Adrenal gland (tissue), 12 donors: ENCODE measurements around the gene SLC38A9. TPM values are rescaled to one million over a fixed set of nuclear protein-coding genes. Genes with fewer than 3 reads are reported as not detected.

Experiments used
- DNase-seq, 7 donors: peaks; one replicate each; pipeline ENCODE4 v3.0.0-alpha.2; 2019 to 2020
- H3K27ac ChIP-seq, 5 donors: fragments of 200-600 bp; sonication (generic) in 4 of 5; 1 replicate in 3 of 5; 2 replicates in 2 of 5; pipeline versions ENCODE4 v1.5.1 to v1.8.0; 2016 to 2020; ENCODE audit warnings: mild to moderate bottlenecking in 1 of 5
- H3K27me3 ChIP-seq: fragments of 200-600 bp; 2 replicates; pipeline ENCODE4 v1.8.0; 2021
- H3K36me3 ChIP-seq, 2 donors: fragments of 200-600 bp; replicated peaks in 1 of 2; 1 replicate in 1 of 2; 2 replicates in 1 of 2; pipeline versions ENCODE4 v1.5.1 to v1.8.0; 2018 to 2022
- H3K4me1 ChIP-seq, 2 donors: fragments of 200-600 bp; replicated peaks in 1 of 2; 1 replicate in 1 of 2; 2 replicates in 1 of 2; pipeline versions ENCODE4 v1.5.1 to v1.8.0; 2018 to 2021
- H3K4me3 ChIP-seq, 4 donors: fragments of 200-600 bp; sonication (generic) in 3 of 4; one replicate each; pipeline ENCODE4 v1.5.1; 2016 to 2018
- H3K9me3 ChIP-seq, 3 donors: fragments of 200-600 bp; sonication (generic) in 1 of 3; replicated peaks in 1 of 3; 1 replicate in 2 of 3; 2 replicates in 1 of 3; pipeline versions ENCODE4 v1.5.1 to v1.8.0; 2016 to 2021
- CTCF ChIP-seq, 6 experiments: fragments of 450-650 bp in 4 of 6; fragments of 200-600 bp in 2 of 6; sonication (generic) in 1 of 6; IDR thresholded peaks; 1 replicate in 5 of 6; 2 replicates in 1 of 6; pipeline versions ENCODE4 v1.5.1 to v1.8.0; 2016 to 2021; ENCODE audit warnings: antibody characterized with exemption in 6 of 6, mild to moderate bottlenecking in 2 of 6, moderate library complexity in 1 of 6
- POLR2A ChIP-seq, 2 donors: fragments of 450-650 bp; IDR thresholded peaks; one replicate each; pipeline ENCODE4 v1.6.1; 2017; ENCODE audit warnings: antibody characterized with exemption in 2 of 2, mild to moderate bottlenecking in 2 of 2, moderate library complexity in 1 of 2
- WGBS, 4 donors: extraction: QIAGEN DNeasy Blood & Tissue Kit in 2 of 4; methylation state at CpG; one replicate each; pipeline versions ENCODE4 v1.1.5 to v1.1.7; 2013 to 2017; 5-methylcytosine and 5-hydroxymethylcytosine counted together
- intact Hi-C, 2 donors: fragments of 100-400 bp; cut with DNase I; formaldehyde crosslinking; loops; one replicate each; pipeline versions ENCODE4 v1.14.1 to v1.15.0; 2022 to 2023
- polyA plus RNA-seq, 3 donors: library from polyadenylated mRNA; stranded (reverse); fragments of 200-250 nt in 2 of 3; fragments of 350-450 nt in 1 of 3; fragmentation: Illumina TruSeq in 1 of 3; extraction: RNeasy Lipid Tissue Mini Kit (QIAGEN cat#74804) in 1 of 3; gene quantifications; one replicate each; pipeline ENCODE4 v1.2.3, GENCODE V29; 2013 to 2014
- total RNA-seq, 9 donors: library from RNA; depleted of rRNA in 4 of 9; stranded (reverse); fragments of >200 nt in 4 of 9; fragments of 120-200 nt in 1 of 9; fragmentation: NEBNext Ultra II Directional in 1 of 9; extraction: Animal tissue kit (Norgen Biotek cat#: 25700) in 1 of 9; gene quantifications; one replicate each; pipeline versions ENCODE4 v1.1.0 to v1.2.4, GENCODE V29; 2013 to 2023
- donor health status: healthy with polysubstance abuse.
- donor health status: Bipolar disorder and iron deficiency.
- donor health status: DM: yes; HTN: yes; CAD: no.
- donor health status: DM: no; HTN: no; CAD: no.
- donor health status: DM: no; HTN: no; CAD: no.
- donor health status: DM: yes; HTN: yes; CAD: no.

The SLC38A9 gene
- total and polyA plus RNA-seq, 12 donors, result 7.6 to 61.4 (median 13.8) TPM

- Histone ChIP-seq H3K9me3 (no peaks in the 10 kb centered on the region), H3K27ac (peak overlapping the region; percentile 33 to 90 (median 52)), H3K4me1 (peaks cover 22 to 79% of the 10 kb centered on the region in 2 donors), H3K4me3 (no peak overlapping the region), H3K36me3 (no peaks in the 10 kb centered on the region), H3K27me3 (no peaks in the 10 kb centered on the region)
- intact Hi-C loops, result no loop called here
- no peak for TF ChIP-seq CTCF (IDR thresholded peaks at IDR 0.05)
- TF ChIP-seq POLR2A (IDR thresholded peaks at IDR 0.05), result no peak
- no peak for DNase-seq
- 53 to 81% (median 71%) methylated on average over 3 of the region's 3 CpGs for WGBS, 4 donors
Observed at GRCh38 chr5:55600086-55600485, 112.0 kb downstream of the SLC38A9 start.

DNA sequence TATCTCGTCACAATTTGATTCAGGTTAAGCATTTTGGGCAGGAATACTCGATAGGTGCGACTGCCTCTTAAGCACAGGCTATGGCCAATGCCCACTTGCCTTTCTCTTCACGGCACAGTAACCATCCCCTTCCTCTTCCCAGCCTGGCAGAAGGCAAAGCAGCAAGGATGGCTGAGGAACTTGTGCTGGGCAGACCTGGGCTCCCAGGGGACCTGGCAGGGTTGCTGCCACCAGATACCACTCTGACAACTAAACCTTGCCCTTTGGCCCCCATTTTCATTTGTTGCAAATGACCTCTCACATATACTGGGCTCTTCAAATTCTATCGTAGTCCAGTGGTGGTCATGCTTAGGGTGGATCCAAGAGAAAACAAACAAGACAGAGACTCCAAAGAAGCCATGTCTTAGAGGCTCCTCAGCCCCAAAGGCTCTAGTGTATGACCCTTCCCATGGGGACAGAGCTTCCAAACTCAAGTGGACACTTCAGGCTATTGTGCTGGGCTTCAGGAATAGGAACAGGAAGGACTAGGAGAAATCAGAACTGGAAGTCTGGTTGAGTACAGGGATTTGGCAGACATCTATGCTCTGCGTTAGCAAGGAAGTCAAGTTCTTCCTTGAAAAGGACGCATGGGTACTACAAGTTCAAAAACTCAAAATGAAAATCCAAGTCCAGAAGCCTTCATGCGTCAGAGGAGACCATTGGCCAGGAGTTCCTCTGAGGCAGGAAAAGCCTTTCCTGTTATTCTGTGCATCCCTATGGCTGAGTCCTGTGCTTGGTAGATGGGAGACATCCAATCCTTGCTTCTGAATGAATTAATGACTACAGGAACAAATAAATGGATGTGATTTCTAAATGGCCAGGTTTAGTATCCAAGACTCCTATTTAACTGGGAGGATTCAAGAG lies 112.7 kb downstream of the SLC38A9 start:
- Histone ChIP-seq H3K27ac (peak overlapping the region; percentile 37 to 90 (median 56)), H3K9me3 (no peaks in the 10 kb centered on the region), H3K4me3 (no peak overlapping the region), H3K27me3 (no peaks in the 10 kb centered on the region), H3K4me1 (peaks cover 16 to 74% of the 10 kb centered on the region in 2 donors), H3K36me3 (no peaks in the 10 kb centered on the region)
- 82 to 90% (median 86%) methylated on average over 8 of the region's 8 CpGs for WGBS, 4 donors
- TF ChIP-seq POLR2A (IDR thresholded peaks at IDR 0.05), result no peak
- intact Hi-C loops, result no loop called here
- no peak for DNase-seq

DNA sequence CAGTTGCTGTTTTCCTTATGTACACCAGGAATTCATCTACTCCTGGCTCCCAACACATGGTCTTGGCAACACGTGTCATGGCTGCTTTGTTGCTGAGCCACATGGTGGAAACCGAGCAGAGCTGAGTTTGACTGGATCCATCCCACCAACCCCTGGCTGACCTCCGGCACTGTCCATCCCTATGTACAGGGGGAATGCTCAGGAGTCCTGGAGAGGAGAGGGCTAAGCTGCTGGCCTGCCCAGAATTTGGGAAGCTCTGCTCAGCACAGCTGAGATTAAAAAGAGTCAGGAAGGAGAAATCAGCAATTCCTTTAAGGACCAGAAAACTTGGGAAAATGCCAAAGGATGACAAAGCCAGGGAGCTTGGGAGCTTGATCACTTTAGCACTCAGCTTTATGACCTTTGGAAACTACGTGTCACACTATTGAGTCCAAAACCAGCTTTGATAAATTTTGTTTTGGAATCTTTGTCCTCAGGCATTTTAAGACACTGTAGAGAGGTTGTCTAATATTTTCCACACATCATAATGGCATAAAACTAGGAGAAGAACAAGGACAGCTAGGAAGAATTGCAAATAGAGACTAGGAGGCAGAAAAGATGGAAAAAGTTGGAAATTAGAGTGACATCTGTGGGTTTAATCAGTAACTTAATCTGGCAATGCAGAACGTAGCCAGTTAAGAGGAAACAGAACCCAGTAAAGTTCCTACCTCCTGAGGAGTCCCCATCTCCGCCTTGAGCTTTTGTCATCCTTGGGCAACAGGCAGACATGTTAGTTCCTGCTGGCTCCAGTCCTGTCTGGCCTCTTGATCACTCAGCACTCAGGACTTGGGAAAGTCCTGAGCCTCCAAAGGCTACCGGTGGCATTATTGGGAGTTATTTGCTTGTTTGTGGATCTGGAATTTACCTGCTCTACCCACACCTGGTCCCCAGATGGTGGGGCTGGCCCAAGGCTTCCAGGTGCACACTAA lies 114.8 kb downstream of the SLC38A9 start:
- 46 to 50% (median 47%) methylated on average over 7 of the region's 7 CpGs for WGBS, 4 donors

DNA sequence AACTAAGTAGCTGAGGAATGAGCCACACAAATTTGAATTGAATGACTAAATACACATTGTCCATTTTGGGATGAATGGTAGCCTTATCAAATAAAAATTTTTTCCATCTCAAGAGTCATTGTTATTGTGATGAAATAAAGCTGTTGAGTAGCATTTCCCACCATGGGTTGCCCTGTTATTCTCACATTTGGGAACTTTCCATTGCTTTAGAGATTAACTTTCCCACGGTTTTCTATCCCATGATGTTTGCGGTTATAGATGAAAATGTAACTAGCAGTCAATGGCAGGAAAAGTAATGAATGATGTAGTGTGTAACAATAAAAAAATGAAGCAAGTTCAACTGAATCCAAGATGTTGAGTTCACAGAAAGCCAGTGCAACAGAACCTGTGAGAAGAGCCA lies 117.5 kb downstream of the SLC38A9 start:
- intact Hi-C loops, result no loop called here
- DNase-seq, result no peak
- 86 to 95% (median 90%) methylated on average over 2 of the region's 2 CpGs for WGBS, 4 donors
- H3K4me1 ChIP-seq, result peaks cover 0 to 40% of the 10 kb centered on the region in 2 donors
- no peaks in the 10 kb centered on the region for H3K27me3 ChIP-seq
- TF ChIP-seq CTCF (IDR thresholded peaks at IDR 0.05) (no peak), POLR2A (IDR thresholded peaks at IDR 0.05) (no peak)
- no peak overlapping the region for H3K27ac ChIP-seq
- H3K4me3 ChIP-seq, result no peak overlapping the region
- H3K9me3 ChIP-seq, result no peaks in the 10 kb centered on the region
- H3K36me3 ChIP-seq, result no peaks in the 10 kb centered on the region

More for the DNA sequence above, 114.8 kb downstream of the SLC38A9 start:
- TF ChIP-seq CTCF (IDR thresholded peaks at IDR 0.05) (no peak), POLR2A (IDR thresholded peaks at IDR 0.05) (no peak)
- Histone ChIP-seq H3K27ac (peak overlapping the region; percentile 2 to 90 (median 22)), H3K36me3 (no peaks in the 10 kb centered on the region), H3K4me1 (peaks cover 9 to 56% of the 10 kb centered on the region in 2 donors), H3K27me3 (no peaks in the 10 kb centered on the region), H3K4me3 (no peak overlapping the region), H3K9me3 (no peaks in the 10 kb centered on the region)
- intact Hi-C loops, result no loop called here
- peak in 6 of 7 donors; percentile 27 to 78 (median 54) for DNase-seq
